C4-2B (cell line): ENCODE results near the gene NOC2L.

Experiments used
- CTCF ChIP-seq: fragments of 450-650 bp; conservative IDR thresholded peaks from 2 replicates; pipeline ENCODE4 v1.5.1; 2017; ENCODE audit warnings: mild to moderate bottlenecking
- ZFX ChIP-seq: fragments of 450-650 bp; IDR thresholded peaks from 2 replicates; pipeline ENCODE4 v1.6.1; 2017

- no peak for TF ChIP-seq CTCF
- TF ChIP-seq ZFX: no peak
Observed at GRCh38 chr1:947958-948357, 11.1 kb downstream of the NOC2L start.
